H1 (cell line): ENCODE data around the gene TENT4B. TPM values are rescaled to one million over a fixed set of nuclear protein-coding genes. Genes with fewer than 3 reads are reported as not detected.

Source experiments
- CTCF ChIA-PET: fragments of 300-600 bp; sonication (Branson Sonifier 250); formaldehyde crosslinking; loops from one replicate; lab custom pipeline; 2021; ENCODE audit not compliant: partially characterized antibody; lab: Charles Lee
- POLR2A ChIA-PET: fragments of 300-600 bp; sonication (Branson Sonifier 250); formaldehyde crosslinking; loops from one replicate; lab custom pipeline; 2021; ENCODE audit warnings: inconsistent platforms; ENCODE audit not compliant: partially characterized antibody; lab: Charles Lee
- DNase-seq, 2 experiments: peaks; one replicate each; pipeline versions ENCODE4 v3.0.0 to v3.0.0-alpha.2; 2010 to 2022; ENCODE audit warnings: low spot score in 2 of 2, low read depth in 1 of 2, mixed read lengths in 1 of 2
- FAIRE-seq: peaks from 2 replicates; lab custom pipeline; 2011; peaks lifted over from hg19 to GRCh38; lab: Jason Lieb, UNC
- H2AFZ ChIP-seq: 2 replicates; pipeline ENCODE4 v1.8.1; 2012; ENCODE audit warnings: low read length, inconsistent platforms
- H2AK5ac ChIP-seq: 2 replicates; pipeline ENCODE4 v1.6.1; 2013; ENCODE audit warnings: low read depth, low read length
- H2BK120ac ChIP-seq: replicated peaks from 2 replicates; pipeline ENCODE3; 2013; ENCODE audit warnings: low read depth, low read length, inconsistent platforms
- H2BK12ac ChIP-seq: 2 replicates; pipeline ENCODE4 v1.6.1; 2013; ENCODE audit warnings: low read depth, low read length
- H2BK15ac ChIP-seq: 2 replicates; pipeline ENCODE4 v1.6.1; 2013; ENCODE audit warnings: low read length
- H2BK20ac ChIP-seq: 2 replicates; pipeline ENCODE4 v1.6.1; 2013; ENCODE audit warnings: low read length
- H2BK5ac ChIP-seq: 2 replicates; pipeline ENCODE4 v1.6.1; 2013; ENCODE audit warnings: low read depth, low read length
- H3K14ac ChIP-seq: 2 replicates; pipeline ENCODE4 v1.6.1; 2013; ENCODE audit warnings: inconsistent platforms; ENCODE audit not compliant: insufficient read length
- H3K18ac ChIP-seq: 2 replicates; pipeline ENCODE4 v1.6.1; 2013; ENCODE audit warnings: low read length; ENCODE audit errors: extremely low read depth
- H3K23ac ChIP-seq: 2 replicates; pipeline ENCODE4 v1.6.1; 2013; ENCODE audit warnings: inconsistent platforms; ENCODE audit not compliant: insufficient read length
- H3K23me2 ChIP-seq: 2 replicates; pipeline ENCODE4 v1.6.1; 2013; ENCODE audit warnings: low read depth, low read length
- H3K27ac ChIP-seq: 2 replicates; pipeline ENCODE4 v1.6.1; 2011; ENCODE audit warnings: low read depth, low read length, inconsistent platforms
- H3K27me3 ChIP-seq, 4 experiments: replicated peaks in 1 of 4; 1 replicate in 1 of 4; 2 replicates in 3 of 4; pipeline versions ENCODE4 v1.6.1 to v1.8.1; 2011 to 2013; ENCODE audit warnings: low read length in 3 of 4, mild to moderate bottlenecking in 3 of 4, inconsistent platforms in 2 of 4, mixed read lengths in 2 of 4, moderate library complexity in 1 of 4; ENCODE audit not compliant: control insufficient read depth in 3 of 4, insufficient read depth in 3 of 4; ENCODE audit errors: extremely low read depth in 1 of 4
- H3K36me3 ChIP-seq, 4 experiments: 2 replicates each; pipeline versions ENCODE4 v1.6.1 to v1.8.1; 2011 to 2013; ENCODE audit warnings: mild to moderate bottlenecking in 4 of 4, low read length in 3 of 4, moderate library complexity in 2 of 4, control low read depth in 1 of 4, inconsistent platforms in 1 of 4; ENCODE audit not compliant: insufficient read depth in 4 of 4, control insufficient read depth in 2 of 4
- H3K4ac ChIP-seq: replicated peaks from 2 replicates; pipeline ENCODE3; 2013; ENCODE audit warnings: low read length, low read depth, mixed read lengths, inconsistent platforms; ENCODE audit not compliant: insufficient read length
- H3K4me1 ChIP-seq, 4 experiments: replicated peaks in 1 of 4; 1 replicate in 1 of 4; 2 replicates in 3 of 4; pipeline versions ENCODE4 v1.6.1 to v1.8.1; 2011 to 2013; ENCODE audit warnings: low read length in 3 of 4, inconsistent platforms in 2 of 4, mixed read lengths in 1 of 4; ENCODE audit not compliant: insufficient read depth in 4 of 4, control insufficient read depth in 3 of 4
- H3K4me2 ChIP-seq, 2 experiments: 2 replicates each; pipeline versions ENCODE4 v1.6.1 to v1.8.1; 2011 to 2013; ENCODE audit warnings: low read depth in 2 of 2, low read length in 2 of 2, control low read depth in 1 of 2, inconsistent platforms in 1 of 2, mild to moderate bottlenecking in 1 of 2; ENCODE audit not compliant: insufficient read depth in 1 of 2
- H3K4me3 ChIP-seq, 4 experiments: fragments of 200-600, 300-600 bp in 1 of 4; sonication (generic), shearing (Covaris generic), sonication (Bioruptor Twin) in 1 of 4; 2 replicates each; pipeline versions ENCODE4 v1.5.1 to v1.8.1; 2011 to 2016; ENCODE audit warnings: low read length in 4 of 4, low read depth in 3 of 4, control low read depth in 2 of 4, inconsistent platforms in 2 of 4, mild to moderate bottlenecking in 2 of 4, mixed read lengths in 1 of 4, moderate library complexity in 1 of 4; ENCODE audit not compliant: insufficient read depth in 2 of 4; ENCODE audit errors: extremely low read depth in 1 of 4
- H3K56ac ChIP-seq: replicated peaks from 2 replicates; pipeline ENCODE3; 2013; ENCODE audit warnings: low read depth, mild to moderate bottlenecking, mixed read lengths, low read length, inconsistent platforms; ENCODE audit not compliant: insufficient read length
- H3K79me1 ChIP-seq: 2 replicates; pipeline ENCODE4 v1.6.1; 2013; ENCODE audit warnings: low read depth, low read length, control low read depth
- H3K79me2 ChIP-seq, 2 experiments: 2 replicates each; pipeline versions ENCODE4 v1.6.1 to v1.8.1; 2012 to 2013; ENCODE audit warnings: low read length in 2 of 2, mild to moderate bottlenecking in 2 of 2, inconsistent platforms in 1 of 2; ENCODE audit not compliant: insufficient read depth in 2 of 2, control insufficient read depth in 1 of 2
- H3K9ac ChIP-seq, 4 experiments: replicated peaks in 1 of 4; 1 replicate in 1 of 4; 2 replicates in 3 of 4; pipeline versions ENCODE4 v1.6.1 to v1.8.1; 2011 to 2013; ENCODE audit warnings: low read depth in 3 of 4, low read length in 3 of 4, control low read depth in 2 of 4, mild to moderate bottlenecking in 2 of 4, moderate library complexity in 2 of 4, inconsistent platforms in 1 of 4; ENCODE audit errors: extremely low read depth in 1 of 4
- H3K9me3 ChIP-seq, 2 experiments: 2 replicates each; pipeline versions ENCODE4 v1.6.1 to v1.8.1; 2012 to 2013; ENCODE audit warnings: mild to moderate bottlenecking in 2 of 2, moderate library complexity in 2 of 2, control low read depth in 1 of 2, inconsistent platforms in 1 of 2, low read depth in 1 of 2, low read length in 1 of 2, mixed read lengths in 1 of 2; ENCODE audit not compliant: insufficient read depth in 2 of 2
- H4K20me1 ChIP-seq, 2 experiments: replicated peaks in 1 of 2; 2 replicates each; pipeline versions ENCODE3 to v1.8.1; 2011 to 2013; ENCODE audit warnings: inconsistent platforms in 2 of 2, low read length in 2 of 2, mild to moderate bottlenecking in 1 of 2; ENCODE audit not compliant: insufficient read depth in 2 of 2, control insufficient read depth in 1 of 2
- H4K5ac ChIP-seq: 2 replicates; pipeline ENCODE4 v1.6.1; 2013; ENCODE audit warnings: low read length, low read depth, mixed read lengths, inconsistent platforms; ENCODE audit not compliant: insufficient read length
- H4K8ac ChIP-seq: 2 replicates; pipeline ENCODE4 v1.8.0; 2013; ENCODE audit warnings: mild to moderate bottlenecking, moderate library complexity, low read length, inconsistent platforms; ENCODE audit not compliant: insufficient read depth; ENCODE audit errors: extremely low read depth
- H4K91ac ChIP-seq: replicated peaks from 2 replicates; pipeline ENCODE3; 2013; ENCODE audit warnings: low read length, mixed read lengths, inconsistent platforms; ENCODE audit not compliant: insufficient read length
- CHD2 ChIP-seq: IDR thresholded peaks from 2 replicates; pipeline ENCODE4 v1.6.1; 2012; ENCODE audit warnings: low read length, improper control_type of control experiment
- KDM4A ChIP-seq: IDR thresholded peaks from one replicate; pipeline ENCODE4 v1.7.1; 2012; ENCODE audit warnings: low read depth, mild to moderate bottlenecking, moderate library complexity, low read length, inconsistent platforms; ENCODE audit not compliant: severe bottlenecking
- RFX5 ChIP-seq: IDR thresholded peaks from 2 replicates; pipeline ENCODE4 v1.6.1; 2011; ENCODE audit warnings: low read depth, low read length, improper control_type of control experiment, borderline replicate concordance
- TAF7 ChIP-seq: optimal IDR thresholded peaks from 2 replicates; pipeline ENCODE3; 2011; ENCODE audit warnings: low read depth, mild to moderate bottlenecking, inconsistent platforms, low read length, moderate library complexity, borderline replicate concordance
- TCF12 ChIP-seq: IDR thresholded peaks from 2 replicates; pipeline ENCODE4 v1.6.1; 2011; ENCODE audit warnings: low read depth, mild to moderate bottlenecking, low read length
- TEAD4 ChIP-seq: IDR thresholded peaks from 2 replicates; pipeline ENCODE4 v1.6.1; 2012; ENCODE audit warnings: low read depth, low read length, inconsistent platforms, mixed read lengths
- WGBS, 2 experiments: shearing (Covaris generic) in 1 of 2; methylation state at CpG; one replicate each; pipeline versions ENCODE4 v1.1.6 to v1.1.7; 2013 to 2015; ENCODE audit warnings: low lambda C conversion rate in 2 of 2, mixed read lengths in 2 of 2, inconsistent platforms in 1 of 2, low coverage in 1 of 2, missing lambda C conversion rate in 1 of 2; ENCODE audit not compliant: insufficient replicate concordance in 2 of 2, insufficient coverage in 1 of 2, insufficient read length in 1 of 2; ENCODE audit errors: extremely low coverage in 1 of 2, missing lambda C conversion rate in 1 of 2; 5-methylcytosine and 5-hydroxymethylcytosine counted together
- polyA plus RNA-seq, 7 experiments: library from polyadenylated mRNA; depleted of rRNA in 3 of 7; stranded (reverse) in 5 of 7; unstranded in 2 of 7; fragments of >200 nt in 5 of 7; fragments of 200-250 nt in 2 of 7; gene quantifications; 1 replicate in 5 of 7; 2 replicates in 1 of 7; 4 replicates in 1 of 7; pipeline versions ENCODE4 v1.2.1 to v1.2.3, GENCODE V29; 2011 to 2013; ENCODE audit warnings: missing spikeins in 2 of 7, mixed read lengths in 2 of 7
- total RNA-seq: library from RNA; stranded (reverse); fragmentation: NEBNext Ultra II Directional; extraction: Animal tissue kit (Norgen Biotek cat#: 25700); gene quantifications from 2 replicates; pipeline ENCODE4 v1.2.1, GENCODE V29; 2021

Gene TENT4B
- total and polyA plus RNA-seq, 2 of the 8 experiments (the other 6 are each of a cell fraction or from before 2014, with no cell fraction given), result 4.2 to 15.7 TPM

DNA sequence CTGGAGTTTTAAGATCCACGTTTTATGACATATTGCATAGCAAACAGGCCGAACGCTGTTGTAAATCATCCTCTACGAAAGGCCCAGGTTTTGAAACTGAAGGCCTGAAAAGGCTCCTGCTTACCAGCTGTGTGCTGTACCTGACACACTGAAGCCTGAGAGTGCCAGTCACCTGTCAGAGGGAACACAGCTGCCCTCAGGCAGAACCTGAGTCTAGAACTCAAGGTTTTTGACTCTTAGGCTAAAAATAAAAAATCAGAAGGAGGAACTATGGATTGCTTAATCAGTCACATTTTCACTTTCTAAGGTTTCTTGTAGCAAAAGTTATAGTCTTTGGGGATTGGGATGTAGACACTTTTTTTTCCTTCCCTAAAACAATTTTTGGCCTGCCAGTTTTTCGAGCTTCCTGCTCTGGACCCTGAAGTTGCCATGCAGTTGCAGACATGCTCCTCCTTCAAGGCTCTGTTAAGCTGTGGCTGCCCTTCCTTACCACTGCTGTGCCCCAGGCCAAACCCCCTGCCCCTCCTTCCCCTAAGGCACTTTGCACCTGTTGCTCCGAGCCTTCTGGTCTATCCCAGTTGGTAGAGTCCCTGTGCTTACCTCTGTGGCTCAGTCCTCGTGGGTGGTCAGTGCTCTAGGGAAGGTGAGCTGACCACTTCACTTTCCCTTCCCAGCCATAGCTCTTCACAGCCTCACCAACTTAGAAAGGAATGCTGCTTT lies 56.6 kb downstream of the TENT4B start:
- Histone ChIP-seq H3K4me3 (no peak overlapping the region), H4K8ac (no peak overlapping the region), H3K27ac (no peak overlapping the region), H3K18ac (no peak overlapping the region), H4K20me1 (no peaks in the 10 kb centered on the region), H3K4me1 (peaks cover 0 to 6% (median 3%) of the 10 kb centered on the region in 4 experiments; a peak in 3 of 7 replicates), H3K14ac (no peak overlapping the region), H3K23me2 (no peaks in the 10 kb centered on the region), H3K79me1 (peaks cover 4% of the 10 kb centered on the region; the same call in 1 of the 2 replicates), H2BK12ac (no peak overlapping the region), H3K9me3 (no peaks in the 10 kb centered on the region), H3K56ac (no peak overlapping the region), H2AK5ac (no peak overlapping the region; the same call in 1 of the 2 replicates), H3K79me2 (peaks cover under 1 to 11% of the 10 kb centered on the region in 2 experiments; a peak in 3 of 4 replicates), H2BK20ac (no peak overlapping the region), H3K23ac (no peak overlapping the region), H4K5ac (no peak overlapping the region), H3K4me2 (no peak overlapping the region), H2AFZ (no peak overlapping the region), H3K4ac (no peak overlapping the region), H3K27me3 (no peaks in the 10 kb centered on the region), H2BK5ac (no peak overlapping the region), H2BK120ac (no peak overlapping the region), H4K91ac (no peak overlapping the region), H3K9ac (peak overlapping the region in 1 of 4 experiments; percentile 5; a peak in 1 of 7 replicates), H3K36me3 (peaks cover 0 to 5% (median 0%) of the 10 kb centered on the region in 4 experiments; a peak in 3 of 8 replicates), H2BK15ac (no peak overlapping the region)
- POLR2A ChIA-PET, result interaction anchor here (0.6 to 1.0 kb wide), 2 partner anchors 25 to 57 kb away, joined by 3 read pairs; no protein-coding TSS in a partner anchor
- WGBS, 2 experiments, result 77% methylated on average over 7 of the region's 7 CpGs; no CpG with 5 or more reads in 1 of the 2 experiments
- CTCF ChIA-PET, result interaction anchor here (0.8 to 5.6 kb wide), 28 partner anchors 10 to 362 kb away, joined by 3 to 65 read pairs (median 4); partner anchors contain the start of genes CNEP1R1 and HEATR3
- TF ChIP-seq TEAD4 (no peak), CHD2 (no peak), TCF12 (no peak), TAF7 (no peak), RFX5 (no peak), KDM4A (no peak)
- DNase-seq (no peak), FAIRE-seq (no peak)
